Peyer's patch (tissue), 4 donors: ENCODE measurements around the gene BHLHE23.

Experiments used
- POLR2A ChIP-seq, 2 donors: fragments of 450-650 bp; IDR thresholded peaks; one replicate each; pipeline ENCODE4 v1.5.1; 2017; ENCODE audit warnings: antibody characterized with exemption in 2 of 2, mild to moderate bottlenecking in 2 of 2, moderate library complexity in 2 of 2
- TF ChIP-seq, protein P1 (sequence below), 6 experiments: fragments of 450-650 bp in 4 of 6; fragments of 200-600 bp in 2 of 6; sonication (generic) in 1 of 6; IDR thresholded peaks; one replicate each; pipeline ENCODE4 v1.5.1; 2017 to 2019; ENCODE audit warnings: antibody characterized with exemption in 6 of 6, mild to moderate bottlenecking in 3 of 6, moderate library complexity in 1 of 6

DNA sequence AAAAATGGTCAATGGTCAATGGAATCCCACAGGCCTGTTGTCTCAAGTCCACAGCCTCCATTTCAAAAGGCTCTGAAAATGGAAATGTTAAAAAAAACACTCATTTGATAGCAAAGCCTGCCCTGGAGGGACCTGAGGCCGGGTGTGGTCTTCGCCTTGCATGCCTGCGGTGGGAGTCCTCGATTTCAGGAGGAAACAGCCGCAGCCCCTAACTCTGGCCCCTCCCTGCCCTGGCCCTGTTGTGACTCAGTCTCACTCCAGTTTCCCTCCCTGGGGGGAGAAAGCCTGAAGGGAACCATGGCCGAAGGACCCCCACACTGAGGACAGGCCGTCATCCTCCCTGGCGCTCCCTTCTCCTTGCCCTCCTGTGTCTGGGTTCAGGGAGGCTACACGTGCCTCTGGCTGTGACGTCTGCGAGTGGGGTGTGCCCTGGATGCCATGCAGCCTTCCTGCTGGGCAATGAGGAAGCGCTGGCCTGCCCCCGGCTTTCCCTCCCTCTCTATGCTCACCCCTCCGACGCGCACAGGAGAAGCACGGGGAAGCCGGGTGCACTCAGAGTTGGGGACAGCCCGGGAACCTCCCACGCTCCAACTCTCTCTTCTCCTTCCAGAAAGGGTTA lies 9.2 kb downstream of the BHLHE23 start:
- no peak for TF ChIP-seq POLR2A (IDR thresholded peaks at IDR 0.05)
- TF ChIP-seq, protein P1, sequence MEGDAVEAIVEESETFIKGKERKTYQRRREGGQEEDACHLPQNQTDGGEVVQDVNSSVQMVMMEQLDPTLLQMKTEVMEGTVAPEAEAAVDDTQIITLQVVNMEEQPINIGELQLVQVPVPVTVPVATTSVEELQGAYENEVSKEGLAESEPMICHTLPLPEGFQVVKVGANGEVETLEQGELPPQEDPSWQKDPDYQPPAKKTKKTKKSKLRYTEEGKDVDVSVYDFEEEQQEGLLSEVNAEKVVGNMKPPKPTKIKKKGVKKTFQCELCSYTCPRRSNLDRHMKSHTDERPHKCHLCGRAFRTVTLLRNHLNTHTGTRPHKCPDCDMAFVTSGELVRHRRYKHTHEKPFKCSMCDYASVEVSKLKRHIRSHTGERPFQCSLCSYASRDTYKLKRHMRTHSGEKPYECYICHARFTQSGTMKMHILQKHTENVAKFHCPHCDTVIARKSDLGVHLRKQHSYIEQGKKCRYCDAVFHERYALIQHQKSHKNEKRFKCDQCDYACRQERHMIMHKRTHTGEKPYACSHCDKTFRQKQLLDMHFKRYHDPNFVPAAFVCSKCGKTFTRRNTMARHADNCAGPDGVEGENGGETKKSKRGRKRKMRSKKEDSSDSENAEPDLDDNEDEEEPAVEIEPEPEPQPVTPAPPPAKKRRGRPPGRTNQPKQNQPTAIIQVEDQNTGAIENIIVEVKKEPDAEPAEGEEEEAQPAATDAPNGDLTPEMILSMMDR (IDR thresholded peaks at IDR 0.05), result no peak
